ENCODE results near the gene TCF7. TPM values are rescaled to one million over a fixed set of nuclear protein-coding genes. Genes with fewer than 3 reads are reported as not detected.

Gene TCF7
- total RNA-seq, 4 donors from 2014 or later = 0.94 to 1.4 (median 1.1) TPM

GRCh38 chr5:134153657-134154056 is 39.2 kb downstream of the TCF7 start:
- H3K4me3 ChIP-seq = no peak overlapping the region
- 83 to 100% methylated on average over 1 of the region's 1 CpG for WGBS, 2 donors (ENCODE audit: low coverage in 1 of 2)
- H3K27me3 ChIP-seq = no peaks in the 10 kb centered on the region
- no peak overlapping the region for H3K27ac ChIP-seq
- no peaks in the 10 kb centered on the region for H3K9me3 ChIP-seq
- no peak for ATAC-seq
- peaks cover 8 to 99% of the 10 kb centered on the region in 2 donors for H3K36me3 ChIP-seq
- TF ChIP-seq POLR2AphosphoS5 (IDR thresholded peaks at IDR 0.05) (no peak), CTCF (IDR thresholded peaks at IDR 0.05) (no peak), EP300 (IDR thresholded peaks at IDR 0.05) (no peak), POLR2A (IDR thresholded peaks at IDR 0.05) (no peak)
- peaks cover 0 to 48% (median 0%) of the 10 kb centered on the region in 3 donors for H3K4me1 ChIP-seq

- peaks cover 16 to 96% of the 10 kb centered on the region in 2 donors for H3K36me3 ChIP-seq
- TF ChIP-seq POLR2A (IDR thresholded peaks at IDR 0.05) = no peak
- TF ChIP-seq EP300 (IDR thresholded peaks at IDR 0.05) = no peak
- TF ChIP-seq POLR2AphosphoS5 (IDR thresholded peaks at IDR 0.05) = no peak
- no peak for TF ChIP-seq CTCF (IDR thresholded peaks at IDR 0.05)
- WGBS, 2 donors (ENCODE audit: low coverage in 1 of 2) = 91 to 98% methylated on average over 5 to 6 of the region's 6 CpGs
- ATAC-seq = no peak
- H3K9me3 ChIP-seq = no peaks in the 10 kb centered on the region
- no peak overlapping the region for H3K27ac ChIP-seq
- peaks cover 0 to 29% (median 0%) of the 10 kb centered on the region in 3 donors for H3K4me1 ChIP-seq
- H3K27me3 ChIP-seq = no peaks in the 10 kb centered on the region
- H3K4me3 ChIP-seq = no peak overlapping the region
These were observed 47.3 kb downstream of the TCF7 start for GRCh38 chr5:134161513-134162395.

DNA sequence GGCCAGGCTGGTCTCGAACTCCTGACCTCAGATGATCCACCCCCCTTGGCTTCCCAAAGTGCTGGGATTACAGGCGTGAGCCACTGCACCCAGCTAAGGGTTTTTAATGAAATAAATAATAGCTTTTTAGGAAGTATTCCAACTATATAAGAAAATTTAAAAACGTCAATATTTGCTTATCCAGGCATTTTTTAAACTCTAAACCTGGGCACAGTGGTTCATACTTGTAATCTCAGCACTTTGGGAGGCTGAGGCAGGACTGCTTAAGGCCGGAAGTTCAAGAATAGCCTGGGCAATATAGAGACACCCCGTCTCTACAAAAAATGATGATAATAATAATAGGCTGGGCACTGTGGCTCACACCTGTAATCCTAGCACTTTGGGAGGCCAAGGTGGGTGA is 48.1 kb downstream of the TCF7 start:
- 84 to 94% methylated on average over 4 to 5 of the region's 5 CpGs for WGBS, 2 donors (ENCODE audit: low coverage in 1 of 2)
- no peak for ATAC-seq
- TF ChIP-seq POLR2AphosphoS5 (IDR thresholded peaks at IDR 0.05) (no peak), EP300 (IDR thresholded peaks at IDR 0.05) (no peak), POLR2A (IDR thresholded peaks at IDR 0.05) (no peak), CTCF (IDR thresholded peaks at IDR 0.05) (no peak)

DNA sequence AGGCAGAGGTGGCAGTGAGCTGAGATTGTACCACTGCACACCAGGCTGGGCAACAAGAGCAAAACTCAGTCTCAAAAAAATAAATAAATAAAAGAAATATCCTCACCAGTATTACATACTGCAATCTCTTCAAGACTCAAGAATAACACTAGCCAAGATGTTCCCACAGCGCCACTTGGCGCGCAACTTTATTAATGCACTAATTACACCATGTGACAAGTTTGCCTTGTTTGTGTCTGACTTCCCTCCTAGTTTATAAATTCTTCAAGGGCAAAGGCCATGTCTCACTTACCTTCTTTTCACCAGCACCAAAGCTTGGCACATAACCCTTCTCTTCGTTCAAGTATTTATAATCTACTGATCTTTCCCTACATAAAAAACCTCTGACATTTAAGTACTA is 57.5 kb downstream of the TCF7 start:
- ATAC-seq = no peak

More for the DNA sequence above, 48.1 kb downstream of the TCF7 start:
- Histone ChIP-seq H3K27me3 (no peaks in the 10 kb centered on the region), H3K9me3 (no peaks in the 10 kb centered on the region), H3K4me3 (no peak overlapping the region), H3K4me1 (peaks cover 0 to 29% (median 0%) of the 10 kb centered on the region in 3 donors), H3K27ac (no peak overlapping the region), H3K36me3 (peaks cover 16 to 96% of the 10 kb centered on the region in 2 donors)

More for the DNA sequence above, 57.5 kb downstream of the TCF7 start:
- peaks cover 0 to 68% (median 9%) of the 10 kb centered on the region in 3 donors for H3K4me1 ChIP-seq
- WGBS, 2 donors (ENCODE audit: low coverage in 1 of 2) = 80 to 93% methylated on average over 4 of the region's 4 CpGs
- no peak overlapping the region for H3K27ac ChIP-seq
- H3K4me3 ChIP-seq = no peak overlapping the region
- H3K27me3 ChIP-seq = no peaks in the 10 kb centered on the region
- TF ChIP-seq POLR2AphosphoS5 (IDR thresholded peaks at IDR 0.05) = no peak
- TF ChIP-seq CTCF (IDR thresholded peaks at IDR 0.05) = no peak
- H3K9me3 ChIP-seq = no peaks in the 10 kb centered on the region
- H3K36me3 ChIP-seq = peaks cover 0 to 68% of the 10 kb centered on the region in 2 donors
